ENCODE measurements around the gene SLC38A11.

SLC38A11 gene

DNA sequence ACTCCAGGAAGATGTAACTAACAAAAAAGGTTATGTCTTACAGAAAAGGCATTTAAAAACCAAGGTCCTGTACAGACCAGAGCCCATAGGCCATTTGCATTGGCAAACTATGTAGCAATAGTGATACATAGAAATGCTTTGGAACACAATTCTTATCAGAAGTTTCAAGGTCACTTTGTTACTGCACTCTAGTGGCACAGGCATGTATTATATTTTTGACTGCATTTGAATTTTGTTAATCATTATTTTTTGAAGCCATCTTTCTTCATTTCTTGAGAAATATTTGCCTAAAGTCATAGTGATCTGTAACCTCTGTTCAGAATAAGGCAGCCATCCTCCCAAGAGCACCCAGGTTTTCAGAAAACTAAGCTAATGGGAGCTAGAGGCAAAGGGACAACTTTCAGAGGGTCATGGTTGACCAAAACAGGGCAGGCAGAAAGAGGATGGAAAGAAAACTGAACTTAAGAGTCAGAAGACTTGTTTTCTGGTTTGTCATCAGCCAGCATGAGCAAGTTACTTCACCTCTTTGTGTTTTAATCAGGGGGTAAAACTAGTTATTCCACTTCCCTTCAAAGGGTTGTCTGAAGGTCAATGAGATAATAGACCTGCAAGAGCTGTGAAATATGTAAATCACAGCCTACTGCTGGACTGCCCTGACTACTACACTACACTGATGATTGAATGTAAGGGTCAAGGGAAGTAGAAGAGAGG lies 41.5 kb downstream of the SLC38A11 start:
- DNase-seq: peak; percentile 15 to 69 (median 41)

DNA sequence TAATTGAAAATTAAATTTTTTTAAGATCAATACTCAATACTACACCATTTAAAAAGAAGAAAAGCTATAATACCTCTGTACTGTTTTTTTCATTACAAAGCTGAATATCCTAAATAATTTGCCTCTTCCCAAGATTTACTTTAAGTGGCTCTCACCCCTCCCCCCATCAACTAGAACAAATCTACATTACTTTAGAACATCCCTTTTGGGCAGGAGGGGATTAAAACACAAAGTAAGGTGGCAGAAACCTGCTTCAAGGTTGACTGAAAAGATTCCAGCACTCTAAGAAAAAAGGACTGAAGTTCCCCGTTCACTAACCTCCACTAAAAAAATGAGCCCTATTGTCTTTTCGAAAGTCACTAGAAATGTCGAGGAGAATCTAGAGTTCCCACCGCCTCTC lies 42.3 kb downstream of the SLC38A11 start:
- no peak for DNase-seq

DNA sequence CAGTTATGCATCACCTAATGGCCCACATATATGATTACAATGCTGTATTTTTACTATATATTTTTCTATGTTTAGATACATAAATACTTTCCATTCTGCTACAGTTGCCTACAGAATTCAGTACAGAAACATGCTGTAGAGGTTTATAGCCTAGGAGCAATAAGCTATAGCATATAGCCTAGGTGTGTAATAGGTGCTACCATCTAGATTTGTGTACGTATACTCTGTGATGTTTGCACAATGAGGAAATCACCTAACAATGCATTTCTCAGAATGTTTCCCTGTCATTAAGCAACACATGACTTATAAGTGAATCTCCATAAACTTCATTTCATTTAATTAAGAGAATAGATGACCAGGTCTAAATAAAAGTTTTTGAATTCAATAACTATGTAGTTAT lies 43.5 kb downstream of the SLC38A11 start:
- DNase-seq: no peak

DNA sequence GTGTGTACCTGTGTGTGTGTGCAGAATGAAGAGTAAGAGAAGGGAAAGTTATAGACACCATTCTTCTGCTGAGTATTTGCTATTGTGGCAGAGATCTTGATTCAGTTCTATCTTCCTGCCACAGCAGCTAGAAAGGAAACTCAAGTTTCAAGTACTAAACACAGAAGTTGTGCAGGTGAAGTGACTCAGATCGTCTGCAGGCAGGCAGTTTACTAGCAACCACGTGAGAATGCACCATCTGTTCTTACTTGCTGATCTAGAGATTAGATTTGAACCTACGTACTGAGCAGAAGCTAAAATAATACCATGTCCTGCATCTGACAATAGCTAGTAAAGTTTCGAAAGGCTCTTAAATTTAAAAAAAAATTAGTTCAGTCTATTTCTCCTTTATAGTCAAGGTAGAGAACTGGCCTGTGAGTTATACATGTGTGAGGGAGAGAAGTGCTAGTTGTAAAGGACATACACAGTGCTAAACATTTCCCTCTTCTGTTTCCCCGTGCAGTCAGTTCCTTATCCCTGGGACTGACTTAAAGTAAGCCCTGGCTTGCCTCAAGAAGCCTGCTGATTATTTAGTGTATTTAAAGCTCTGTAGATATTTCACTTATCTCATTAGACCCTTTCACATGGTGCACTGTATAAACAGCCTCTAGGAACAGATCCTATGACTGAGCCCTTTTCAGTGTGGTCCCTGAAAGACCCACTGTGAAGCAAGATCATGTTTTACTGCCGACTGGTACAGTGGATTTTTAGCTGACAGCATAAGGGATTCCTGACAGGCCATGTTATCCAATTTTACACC lies 45.0 kb downstream of the SLC38A11 start:
- DNase-seq: peak in 3 of 4 experiments; percentile 15 to 25 (median 17)

DNA sequence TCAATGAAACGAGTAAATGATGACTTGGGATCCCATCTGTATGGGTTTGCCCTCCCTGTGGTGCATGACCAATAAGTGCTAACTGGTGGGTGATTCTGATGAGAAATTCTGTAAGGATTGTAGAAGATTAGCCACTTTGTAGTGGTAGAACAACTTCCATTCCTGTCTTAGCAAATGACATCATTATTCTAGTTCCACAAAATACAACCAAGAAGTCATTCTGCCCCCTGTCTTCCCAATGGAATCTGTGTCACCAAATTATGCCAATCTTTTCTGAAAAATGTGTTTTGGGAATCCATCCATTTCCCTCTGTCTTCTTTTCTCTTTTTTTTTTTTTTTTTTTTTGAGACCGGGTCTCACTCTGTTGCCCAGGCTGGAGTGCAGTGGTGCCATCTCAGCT lies 48.4 kb downstream of the SLC38A11 start:
- peak in 2 of 4 experiments; percentile 7 to 19 for DNase-seq

DNA sequence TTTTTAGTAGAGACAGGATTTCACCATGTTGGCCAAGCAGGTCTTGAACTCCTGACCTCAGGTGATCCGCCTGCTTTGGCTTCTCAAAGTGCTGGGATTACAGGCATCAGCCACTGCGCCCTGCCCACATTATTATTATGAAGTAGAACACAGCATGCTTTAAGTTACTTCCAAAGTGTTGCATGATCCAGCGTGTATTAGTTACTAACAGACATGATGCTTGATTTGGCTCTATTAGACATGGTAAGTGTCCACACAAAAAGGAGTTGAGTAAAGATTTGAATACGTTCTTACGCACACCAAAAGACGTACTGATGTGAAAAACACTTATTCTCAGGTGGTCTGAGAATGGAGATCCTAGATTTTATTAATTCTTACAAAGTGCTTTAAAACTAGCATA lies 50.0 kb downstream of the SLC38A11 start:
- no peak for DNase-seq

DNA sequence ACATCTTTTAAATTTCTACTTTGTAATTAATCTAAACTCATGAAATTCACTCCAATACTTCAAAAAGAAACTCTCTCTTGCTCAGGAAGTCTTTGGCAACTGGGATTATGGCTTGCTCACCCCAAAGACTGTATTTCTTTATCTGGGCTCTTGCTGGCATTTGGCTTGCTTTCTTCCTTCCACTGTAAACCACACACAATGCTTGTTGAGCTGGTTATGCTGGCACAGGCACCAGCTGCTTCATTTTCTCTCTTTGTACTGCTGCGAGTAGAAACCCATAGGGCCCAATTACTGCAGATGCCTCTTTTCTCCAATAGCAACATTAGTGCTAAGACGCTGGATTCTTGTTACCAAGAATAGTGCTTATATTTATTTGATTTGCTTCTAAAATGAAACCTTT lies 51.4 kb downstream of the SLC38A11 start:
- DNase-seq: no peak

DNA sequence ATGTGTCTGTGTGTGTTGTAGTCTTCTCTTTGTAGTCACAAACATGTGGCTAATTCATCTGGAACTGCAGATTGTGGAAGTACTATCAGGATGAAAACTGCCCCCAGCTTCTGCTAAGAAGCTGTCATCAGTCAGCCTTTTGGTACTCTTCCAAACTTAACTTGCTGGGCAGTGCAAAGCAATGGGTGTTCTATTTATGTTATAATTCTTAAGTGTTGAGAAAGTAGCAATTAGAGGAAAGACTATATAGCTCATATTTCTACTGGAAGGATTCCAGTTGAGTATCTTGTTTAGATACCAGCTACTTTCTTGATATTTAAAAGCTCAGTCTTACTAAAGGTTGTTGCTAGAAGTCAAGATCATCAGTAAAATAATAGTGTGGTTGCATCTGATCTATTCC lies 52.1 kb downstream of the SLC38A11 start:
- DNase-seq: peak; percentile 19 to 61 (median 30)

DNA sequence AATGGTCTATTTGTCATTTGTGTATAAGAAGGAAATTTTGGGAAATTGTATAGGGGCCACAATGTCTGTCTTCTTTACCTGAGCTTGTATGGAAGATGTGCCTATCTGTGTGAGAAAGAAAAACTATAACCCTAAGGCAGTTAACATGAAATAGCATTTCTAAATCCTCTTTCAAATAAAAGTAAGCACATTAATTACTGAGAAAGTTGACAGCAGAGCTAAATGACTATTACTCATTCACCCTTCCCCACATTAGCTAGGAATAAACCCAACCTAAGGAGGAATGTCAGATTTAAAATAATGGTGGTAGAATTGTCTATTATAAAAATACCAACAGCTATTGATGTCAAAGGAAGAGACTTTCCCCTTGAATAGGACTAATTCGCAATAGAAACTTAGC lies 56.2 kb downstream of the SLC38A11 start:
- DNase-seq: no peak

DNA sequence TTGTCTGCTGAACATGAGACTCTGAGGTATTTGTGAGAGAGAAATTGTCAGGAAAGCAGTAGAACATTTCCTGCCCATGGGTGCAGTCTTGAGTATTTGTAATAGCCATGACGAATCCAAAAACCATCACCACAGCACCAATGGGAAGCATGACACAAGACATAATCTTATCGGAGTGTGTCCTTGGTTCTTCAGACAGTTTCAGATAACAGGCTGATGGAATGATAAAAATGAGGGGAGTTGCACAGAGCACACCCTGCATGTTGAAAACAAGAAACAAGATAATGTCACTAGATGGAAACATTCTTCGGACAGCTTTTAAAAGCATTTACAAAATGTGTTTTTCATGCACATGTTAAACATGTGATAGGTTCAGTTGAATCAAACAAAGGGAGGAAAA lies 56.9 kb downstream of the SLC38A11 start:
- no peak for DNase-seq

DNA sequence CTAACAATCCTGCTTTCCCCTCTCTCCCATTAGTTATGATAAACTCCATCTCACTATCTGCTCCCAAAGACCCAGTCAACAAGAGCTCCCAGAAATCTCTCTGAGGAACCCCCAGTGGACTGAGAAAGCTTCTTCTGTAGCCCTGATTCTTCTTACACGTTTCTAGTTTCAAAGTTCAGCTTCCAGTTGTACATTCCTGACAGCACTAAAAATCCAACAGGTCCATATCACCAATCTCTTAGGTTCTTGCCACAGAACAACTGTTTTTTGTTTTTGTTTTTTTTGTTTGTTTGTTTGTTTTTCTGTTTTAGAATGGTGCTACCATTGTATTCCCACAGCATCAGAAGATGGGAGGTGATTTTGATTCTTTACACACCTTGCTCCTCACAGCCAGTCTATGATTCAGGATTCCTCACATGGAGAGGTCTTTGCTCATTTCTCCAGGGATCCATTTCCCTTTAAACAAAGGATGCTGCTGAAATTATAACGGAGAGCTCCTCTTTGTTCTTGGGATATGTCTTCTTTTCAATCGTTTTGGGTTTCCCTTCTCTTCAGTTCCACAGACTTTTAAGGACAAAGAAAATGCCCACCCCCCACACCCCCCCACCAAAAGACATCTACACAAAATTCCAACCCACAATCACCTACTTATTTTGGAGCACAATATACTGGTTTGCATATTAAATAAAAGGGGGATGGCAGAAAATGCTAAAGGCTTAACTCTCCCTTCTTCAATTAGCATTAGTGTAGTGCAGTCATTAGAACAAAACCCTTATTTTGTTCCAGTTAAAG lies 57.7 kb downstream of the SLC38A11 start:
- no peak for DNase-seq

DNA sequence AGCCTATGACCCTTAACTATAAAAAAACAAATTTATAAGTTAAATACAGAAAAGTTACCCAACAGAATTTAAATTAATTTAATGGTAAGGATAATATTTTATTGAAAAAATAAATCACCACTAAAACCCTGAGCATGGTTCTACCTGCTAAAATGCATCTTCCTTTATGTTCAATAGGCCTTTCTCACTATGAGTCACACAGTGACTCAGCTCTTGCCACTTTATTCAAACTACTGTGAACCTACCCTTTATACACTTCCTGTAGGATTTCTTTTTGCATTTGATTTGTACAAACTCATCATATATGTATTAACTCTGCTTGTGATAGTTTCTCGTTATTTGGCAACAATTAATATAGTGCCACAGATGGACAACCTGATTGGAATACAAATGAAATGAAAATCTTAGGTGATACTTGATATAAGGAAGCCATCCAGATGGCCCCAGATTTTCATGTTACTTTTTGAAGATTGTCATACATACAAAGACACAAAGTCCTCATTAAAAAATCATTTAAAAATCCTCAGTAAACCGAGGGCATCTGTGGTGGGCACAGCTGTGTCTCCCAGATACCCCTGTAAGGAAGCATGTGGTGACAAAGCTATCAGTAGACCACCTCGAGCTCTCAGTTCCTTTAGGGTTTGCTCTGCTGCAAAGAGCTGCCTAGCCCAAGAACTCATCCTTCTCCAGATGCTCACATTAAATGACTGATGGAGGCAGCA lies 58.5 kb downstream of the SLC38A11 start:
- peak; percentile 24 to 67 (median 48) for DNase-seq

DNA sequence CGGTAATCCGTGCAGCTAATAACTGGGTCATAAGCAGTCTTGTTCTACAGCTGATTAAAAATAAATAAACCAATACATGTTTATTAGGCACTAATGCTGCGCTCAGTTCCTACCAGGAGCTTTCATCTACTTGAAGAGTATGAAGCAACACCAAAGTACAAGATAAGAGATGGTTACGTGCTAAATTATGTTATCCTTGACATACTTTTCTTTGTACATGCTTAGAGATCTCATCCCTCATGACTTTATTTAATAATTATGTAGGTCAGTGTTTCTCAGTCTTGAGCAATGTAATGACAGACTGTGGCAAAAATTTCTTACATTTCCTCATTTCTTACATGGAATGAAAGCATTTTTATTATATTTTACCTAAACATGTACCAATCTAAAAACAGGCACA lies 59.1 kb downstream of the SLC38A11 start:
- DNase-seq: peak in 2 of 4 experiments; percentile 14 to 34

DNA sequence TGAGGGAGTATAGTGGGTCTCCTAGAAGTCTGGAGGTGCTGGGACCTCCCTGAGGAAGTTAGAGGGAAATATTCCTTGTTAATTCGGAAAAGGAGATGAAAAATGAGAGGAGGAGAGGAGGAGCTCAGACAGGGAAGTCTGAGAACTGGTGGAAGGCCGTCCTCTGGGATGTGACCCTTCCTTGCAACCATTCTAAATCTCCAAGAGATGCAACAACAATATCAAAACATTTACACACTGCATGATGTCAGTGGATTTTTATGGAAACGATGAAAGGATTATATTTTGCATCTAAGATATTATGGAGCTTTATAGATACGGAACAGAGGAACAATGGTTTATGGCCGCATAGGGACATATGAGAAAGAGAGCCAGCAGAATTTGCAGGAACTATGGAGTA lies 63.9 kb downstream of the SLC38A11 start:
- DNase-seq: no peak

DNA sequence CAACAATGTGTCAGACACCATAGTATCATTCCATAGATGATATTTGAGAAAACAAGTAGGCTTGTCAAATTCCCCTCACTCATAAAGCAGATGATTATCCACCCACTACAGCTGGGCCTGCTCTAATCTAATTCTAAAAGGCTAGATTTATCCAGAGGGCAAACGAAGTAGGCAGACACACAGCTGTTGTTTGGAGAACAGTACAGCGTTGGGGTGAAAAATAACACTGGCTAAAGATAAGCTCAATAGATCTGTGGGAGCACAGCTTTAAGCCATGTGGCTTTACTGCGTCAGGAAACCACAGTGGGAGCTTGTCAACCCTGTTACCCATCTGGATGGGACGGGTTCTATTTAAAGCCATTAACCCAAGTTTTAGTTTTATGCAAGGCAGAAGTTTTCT lies 64.8 kb downstream of the SLC38A11 start:
- no peak for DNase-seq

DNA sequence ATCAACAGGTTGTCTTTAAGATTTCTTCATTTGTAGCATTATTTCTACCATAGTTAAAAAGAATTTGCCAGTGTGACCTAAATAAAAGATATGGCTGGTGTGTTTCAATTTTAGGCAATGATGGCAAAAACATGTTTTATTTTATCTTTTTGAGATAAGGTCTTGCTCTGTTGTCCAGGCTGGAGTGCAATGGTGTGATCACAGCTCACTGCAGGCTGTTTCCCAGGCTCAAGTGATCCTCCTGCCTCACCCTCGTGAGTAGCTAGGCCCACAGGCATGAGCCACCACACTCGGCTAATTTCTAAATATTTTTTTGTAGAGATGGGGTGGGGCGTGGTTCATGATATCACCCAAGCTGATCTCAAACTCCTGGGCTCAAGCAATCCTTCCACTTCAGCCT lies 66.7 kb downstream of the SLC38A11 start:
- DNase-seq: no peak

DNA sequence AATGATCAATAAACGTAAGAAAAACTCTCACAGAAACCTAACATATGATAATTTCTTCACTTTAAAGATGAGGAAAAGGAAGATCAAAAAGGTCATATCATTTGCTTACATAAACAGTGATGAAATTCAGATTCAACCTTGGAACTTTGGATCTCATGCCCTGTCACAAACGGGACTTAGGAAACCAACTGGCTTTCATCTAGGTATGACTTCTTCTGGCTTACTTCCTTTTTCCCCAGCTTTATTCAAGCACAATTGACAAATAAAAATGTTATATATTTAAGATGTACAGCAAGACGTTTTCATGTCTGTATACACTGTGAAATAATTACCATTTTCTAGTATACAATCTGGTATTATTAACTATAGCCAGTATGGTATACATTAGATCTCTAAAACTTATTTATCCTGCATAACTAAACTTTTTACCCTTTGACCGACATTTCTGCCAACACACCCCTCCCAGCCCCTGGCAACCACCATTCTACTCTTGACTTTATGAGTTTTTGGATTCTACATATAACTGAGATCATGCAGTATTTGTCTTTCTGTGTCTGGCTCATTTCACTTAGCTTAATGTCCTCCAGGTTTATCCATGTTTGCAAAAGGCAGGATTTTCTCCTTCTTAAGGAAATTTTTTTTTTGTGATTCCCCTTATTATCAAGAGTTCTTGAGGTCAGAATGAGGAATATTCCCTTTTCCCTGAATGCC lies 67.7 kb downstream of the SLC38A11 start:
- no peak for DNase-seq

DNA sequence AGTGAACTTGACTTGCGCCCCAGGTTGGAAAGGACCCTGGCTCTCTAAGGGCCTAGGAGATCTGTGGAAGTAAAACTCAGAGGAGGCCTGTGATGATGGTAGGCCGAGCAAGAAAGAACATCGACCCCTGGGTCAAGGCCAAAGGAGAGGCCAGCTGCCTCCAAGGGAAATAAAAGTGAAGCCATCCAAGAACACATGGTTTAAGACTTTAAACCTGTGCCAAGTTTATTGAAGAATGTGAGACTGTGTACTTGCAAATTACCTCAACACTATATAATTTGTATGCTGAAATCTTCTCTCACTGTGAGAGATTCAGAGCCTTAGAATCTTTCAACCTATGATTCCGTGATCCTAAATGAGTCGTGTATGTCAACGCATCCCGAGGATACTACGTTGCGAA lies 73.0 kb downstream of the SLC38A11 start:
- DNase-seq: no peak

DNA sequence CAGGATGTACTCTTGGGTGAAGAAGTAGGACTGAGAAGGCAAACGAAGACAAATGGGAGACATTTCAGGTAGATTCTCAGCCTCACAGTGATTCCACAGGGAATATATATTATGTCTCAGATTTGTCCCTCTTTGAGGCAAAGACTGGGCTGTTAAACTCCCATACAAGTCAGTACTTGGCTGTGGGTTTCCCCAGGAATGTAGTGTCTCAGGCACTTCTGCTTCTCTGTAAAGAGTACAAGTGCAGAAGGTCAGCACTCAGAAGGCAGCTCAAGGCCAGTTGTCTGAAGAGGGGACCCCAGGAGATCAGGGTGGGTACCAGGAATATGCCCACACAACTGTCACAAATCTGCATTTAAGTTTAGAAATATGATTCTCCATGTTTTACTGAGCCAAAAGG lies 73.8 kb downstream of the SLC38A11 start:
- no peak for DNase-seq

DNA sequence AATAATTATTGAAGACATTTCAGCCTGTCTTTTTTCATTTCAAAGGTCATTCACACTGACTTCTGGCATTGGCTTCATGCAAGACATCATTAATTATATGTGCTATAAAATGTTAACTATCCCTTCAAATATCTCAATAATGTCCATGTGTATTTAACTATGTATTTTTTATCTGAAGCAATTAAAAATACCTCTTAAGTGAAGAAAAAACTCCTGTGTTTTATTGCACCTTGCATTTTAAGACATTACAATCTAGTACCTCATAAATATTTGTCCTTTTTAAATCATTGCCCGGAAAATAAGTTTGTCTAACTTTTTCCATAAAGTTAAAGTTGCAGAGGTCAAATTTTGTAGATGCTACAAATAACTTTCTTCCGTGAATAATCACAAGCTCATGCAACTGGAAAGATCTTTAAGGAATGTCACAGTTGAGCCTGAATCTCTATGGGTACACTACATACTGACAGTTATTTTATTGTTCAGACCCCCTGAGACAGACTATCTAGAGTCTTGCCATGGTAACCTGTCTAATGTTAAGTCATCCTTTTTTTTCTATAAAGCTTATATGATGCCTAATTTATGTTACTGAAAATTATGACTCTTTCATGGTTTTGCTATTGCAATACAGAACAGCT lies 75.3 kb downstream of the SLC38A11 start:
- no peak for DNase-seq

DNA sequence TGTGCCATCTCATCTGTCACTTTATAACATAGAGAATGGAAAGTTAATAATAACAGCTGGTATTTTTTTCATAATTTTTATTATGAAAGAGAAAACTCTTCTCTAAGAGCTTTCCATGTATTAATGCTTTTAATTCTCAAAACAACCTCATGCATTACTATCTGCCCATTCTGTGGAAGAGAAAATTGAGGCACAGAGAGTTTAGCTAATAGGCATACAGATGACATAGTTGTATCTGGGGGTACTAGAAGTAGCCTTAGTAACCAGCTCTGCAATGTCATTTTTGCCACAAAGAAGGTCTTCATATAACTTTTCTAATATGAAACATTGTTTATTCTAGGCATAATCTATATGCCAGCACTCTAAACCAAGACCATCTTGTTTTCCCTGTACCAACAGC lies 77.4 kb downstream of the SLC38A11 start:
- DNase-seq: no peak

Measured in suppressor macrophage (primary cell).